K562 (cell line): ENCODE results near the gene DNA2. TPM values are rescaled to one million over a fixed set of nuclear protein-coding genes. Genes with fewer than 3 reads are reported as not detected.

ENCODE experiments used
- ATF1 ChIP-seq, 2 experiments: fragments of 450-650 bp in 1 of 2; IDR thresholded peaks; 2 replicates each; pipeline ENCODE4 v1.6.1; 2016; ENCODE audit warnings: missing compliant biosample characterization in 1 of 2, missing genetic modification characterization in 1 of 2
- ATF7 ChIP-seq: fragments of 450-650 bp; IDR thresholded peaks from 2 replicates; pipeline ENCODE4 v1.7.1; 2014; ENCODE audit warnings: mild to moderate bottlenecking, moderate library complexity
- E2F3 ChIP-seq: fragments of 250-450 bp; sonication (Bioruptor Pico); IDR thresholded peaks from 2 replicates; pipeline ENCODE4 v1.4.0; 2020; ENCODE audit warnings: mild to moderate bottlenecking
- E2F8 ChIP-seq: fragments of 450-650 bp; IDR thresholded peaks from 2 replicates; pipeline ENCODE4 v1.7.1; 2018; ENCODE audit warnings: mild to moderate bottlenecking, low read depth; ENCODE audit not compliant: partially characterized antibody
- FOXA1 ChIP-seq: fragments of 450-650 bp; IDR thresholded peaks from 2 replicates; pipeline ENCODE4 v1.6.1; 2016; ENCODE audit warnings: mild to moderate bottlenecking, borderline replicate concordance
- HNRNPH1 ChIP-seq: fragments of 200-400 bp; formaldehyde crosslinking; optimal IDR thresholded peaks from 2 replicates; pipeline ENCODE3; 2017; ENCODE audit warnings: low read depth, mild to moderate bottlenecking, low read length, moderate library complexity
- KAT7 ChIP-seq: sonication (generic); formaldehyde crosslinking; IDR thresholded peaks from 2 replicates; pipeline ENCODE4 v1.8.0; 2022; ENCODE audit warnings: missing genetic modification reagents, mild to moderate bottlenecking, borderline replicate concordance
- MEF2D ChIP-seq: conservative IDR thresholded peaks from 2 replicates; pipeline ENCODE4 v1.6.1; 2016; ENCODE audit warnings: low read depth, missing genetic modification characterization, missing compliant biosample characterization
- RHOXF2B ChIP-seq: fragments of 250-450 bp; sonication (Bioruptor Pico); conservative IDR thresholded peaks from 2 replicates; pipeline ENCODE4 v1.5.1; 2021
- RREB1 ChIP-seq: fragments of 250-450 bp; sonication (Bioruptor Pico); IDR thresholded peaks from 2 replicates; pipeline ENCODE4 v1.4.0; 2020
- SLC30A9 ChIP-seq: fragments of 250-450 bp; sonication (Bioruptor Pico); IDR thresholded peaks from 2 replicates; pipeline ENCODE4 v1.8.0; 2022; ENCODE audit warnings: mild to moderate bottlenecking, moderate library complexity
- TAF9B ChIP-seq: fragments of 450-650 bp; IDR thresholded peaks from 2 replicates; pipeline ENCODE4 v1.6.1; 2018; ENCODE audit warnings: mild to moderate bottlenecking; ENCODE audit not compliant: partially characterized antibody
- TCF3 ChIP-seq: sonication (generic); formaldehyde crosslinking; IDR thresholded peaks from 2 replicates; pipeline ENCODE4 v1.4.0; 2020; ENCODE audit warnings: mild to moderate bottlenecking, missing genetic modification reagents
- TFAP4 ChIP-seq: sonication (generic); formaldehyde crosslinking; IDR thresholded peaks from 2 replicates; pipeline ENCODE4 v1.8.0; 2022; ENCODE audit warnings: missing genetic modification reagents, mild to moderate bottlenecking, moderate library complexity, borderline replicate concordance
- XRCC4 ChIP-seq: IDR thresholded peaks from one replicate; pipeline ENCODE4 v1.6.1; 2011; ENCODE audit not compliant: insufficient read depth, insufficient read length; ENCODE audit errors: extremely low read depth
- ZNF561 ChIP-seq: fragments of 450-650 bp; formaldehyde crosslinking; conservative IDR thresholded peaks from 2 replicates; pipeline ENCODE4 v1.4.0; 2020; ENCODE audit warnings: mild to moderate bottlenecking, moderate library complexity
- polyA plus RNA-seq, 8 experiments: library from polyadenylated mRNA; depleted of rRNA in 4 of 8; stranded (reverse) in 5 of 8; unstranded in 3 of 8; fragments of >200 nt; fragmentation: Nextera tagmentation in 2 of 8; fragmentation: Illumina TruSeq in 1 of 8; extraction: Ambion mirVana in 2 of 8; extraction: Trizol in 1 of 8; gene quantifications; 2 replicates each; pipeline versions ENCODE4 v1.2.1 to v1.2.3, GENCODE V29; 2011 to 2014; ENCODE audit warnings: inconsistent platforms in 1 of 8, missing spikeins in 1 of 8
- total RNA-seq, 7 experiments: library from RNA; depleted of rRNA in 6 of 7; stranded (reverse); fragments of >200 nt in 6 of 7; fragmentation: Illumina TruSeq in 2 of 7; extraction: Trizol in 2 of 7; gene quantifications; 2 replicates each; pipeline versions ENCODE4 v1.2.1 to v1.2.3, GENCODE V29; 2011 to 2021; ENCODE audit warnings: low replicate concordance in 1 of 7

The DNA2 gene
- total and polyA plus RNA-seq, 9 of the 15 experiments (the other 6 are each of a cell fraction or from before 2014, with no cell fraction given), result 24.6 to 51.4 (median 40.8) TPM

GRCh38 chr10:68406815-68407548, 64.8 kb downstream of the DNA2 start, which contains the start of gene RUFY2 (continued):
- no peak for TF ChIP-seq XRCC4
- TF ChIP-seq HNRNPH1, result no peak
- TF ChIP-seq ZNF561 (CRISPR knock-in tag), result no peak
- no peak for TF ChIP-seq TCF3 (CRISPR knock-in tag)
- peak; percentile 43; the same call in 1 of the 2 replicates for TF ChIP-seq RREB1
- TF ChIP-seq ATF7, result peak; percentile 56
- no peak for TF ChIP-seq SLC30A9 (CRISPR knock-in tag)
- TF ChIP-seq TFAP4 (CRISPR knock-in tag), result peak; percentile 31
- 0 out of 2 replicates have a peak, but pooled peaks have one; percentile 25 for TF ChIP-seq E2F3 (CRISPR knock-in tag)
- TF ChIP-seq RHOXF2B, result no peak
- TF ChIP-seq MEF2D (tag), result no peak
- TF ChIP-seq ATF1 (CRISPR knock-in tag; IDR thresholded peaks at IDR 0.05), result no peak
- peak; percentile 52; the same call in 1 of the 2 replicates for TF ChIP-seq ATF1 (tag; IDR thresholded peaks at IDR 0.05)
- TF ChIP-seq FOXA1, result no peak
- TF ChIP-seq KAT7 (CRISPR knock-in tag), result peak; percentile 94; the same call in 1 of the 2 replicates
- TF ChIP-seq E2F8, result no peak
- TF ChIP-seq TAF9B, result no peak
